K562 (cell line): ENCODE data around the gene AHCY. TPM values are rescaled to one million over a fixed set of nuclear protein-coding genes. Genes with fewer than 3 reads are reported as not detected.

ENCODE experiments used
- AFF4 ChIP-seq: sonication (generic); formaldehyde crosslinking; IDR thresholded peaks from 2 replicates; pipeline ENCODE4 v1.8.0; 2023; ENCODE audit warnings: mild to moderate bottlenecking, missing genetic modification reagents
- BMI1 ChIP-seq: fragments of 150-350 bp; IDR thresholded peaks from 2 replicates; pipeline ENCODE4 v1.6.1; 2014; ENCODE audit warnings: low read length
- ETV1 ChIP-seq: fragments of 450-650 bp; conservative IDR thresholded peaks from 2 replicates; pipeline ENCODE4 v1.6.1; 2016; ENCODE audit warnings: missing genetic modification characterization, control low read depth, low read depth, missing compliant biosample characterization
- FOXA3 ChIP-seq, 2 experiments: fragments of 450-650 bp in 1 of 2; sonication (generic) in 1 of 2; formaldehyde crosslinking; IDR thresholded peaks in 1 of 2; conservative IDR thresholded peaks in 1 of 2; 2 replicates each; pipeline versions ENCODE4 v1.4.0 to v1.8.0; 2020 to 2022; ENCODE audit warnings: mild to moderate bottlenecking in 2 of 2, missing genetic modification reagents in 1 of 2
- NCOA6 ChIP-seq: fragments of 450-650 bp; IDR thresholded peaks from 2 replicates; pipeline ENCODE4 v1.6.1; 2017; ENCODE audit warnings: mild to moderate bottlenecking
- POLR3A ChIP-seq: IDR thresholded peaks from 2 replicates; pipeline ENCODE4 v1.6.1; 2011; ENCODE audit warnings: borderline replicate concordance, mild to moderate bottlenecking, moderate library complexity; ENCODE audit not compliant: insufficient read length, insufficient read depth; ENCODE audit errors: extremely low read depth
- SIN3A ChIP-seq, 2 experiments: fragments of 150-350 bp in 1 of 2; IDR thresholded peaks; 2 replicates each; pipeline ENCODE4 v1.6.1; 2011 to 2016; ENCODE audit warnings: borderline replicate concordance in 2 of 2, low read depth in 2 of 2, low read length in 2 of 2, mild to moderate bottlenecking in 2 of 2, moderate library complexity in 2 of 2; ENCODE audit not compliant: control insufficient read depth in 1 of 2
- ZBTB8A ChIP-seq: fragments of 450-650 bp; IDR thresholded peaks from 2 replicates; pipeline ENCODE4 v1.6.1; 2018; ENCODE audit warnings: mild to moderate bottlenecking, moderate library complexity; ENCODE audit not compliant: partially characterized antibody
- polyA plus RNA-seq, 8 experiments: library from polyadenylated mRNA; depleted of rRNA in 4 of 8; stranded (reverse) in 5 of 8; unstranded in 3 of 8; fragments of >200 nt; fragmentation: Nextera tagmentation in 2 of 8; fragmentation: Illumina TruSeq in 1 of 8; extraction: Ambion mirVana in 2 of 8; extraction: Trizol in 1 of 8; gene quantifications; 2 replicates each; pipeline versions ENCODE4 v1.2.1 to v1.2.3, GENCODE V29; 2011 to 2014; ENCODE audit warnings: inconsistent platforms in 1 of 8, missing spikeins in 1 of 8
- total RNA-seq, 7 experiments: library from RNA; depleted of rRNA in 6 of 7; stranded (reverse); fragments of >200 nt in 6 of 7; fragmentation: Illumina TruSeq in 2 of 7; extraction: Trizol in 2 of 7; gene quantifications; 2 replicates each; pipeline versions ENCODE4 v1.2.1 to v1.2.3, GENCODE V29; 2011 to 2021; ENCODE audit warnings: low replicate concordance in 1 of 7
- TF ChIP-seq, protein P1 (sequence below), 2 experiments: fragments of 450-650 bp in 1 of 2; sonication (generic) in 1 of 2; formaldehyde crosslinking in 1 of 2; IDR thresholded peaks; 2 replicates each; pipeline versions ENCODE4 v1.7.1 to v1.9.0; 2016 to 2022; ENCODE audit warnings: inconsistent platforms in 1 of 2, mild to moderate bottlenecking in 1 of 2, missing genetic modification reagents in 1 of 2
- TF ChIP-seq, protein P2 (sequence below): sonication (generic); formaldehyde crosslinking; IDR thresholded peaks from 2 replicates; pipeline ENCODE4 v1.8.1; 2023; ENCODE audit warnings: mild to moderate bottlenecking, missing genetic modification reagents

Gene AHCY
- total and polyA plus RNA-seq, 9 of the 15 experiments (the other 6 are each of a cell fraction or from before 2014, with no cell fraction given) = 82.5 to 269 (median 190) TPM

DNA sequence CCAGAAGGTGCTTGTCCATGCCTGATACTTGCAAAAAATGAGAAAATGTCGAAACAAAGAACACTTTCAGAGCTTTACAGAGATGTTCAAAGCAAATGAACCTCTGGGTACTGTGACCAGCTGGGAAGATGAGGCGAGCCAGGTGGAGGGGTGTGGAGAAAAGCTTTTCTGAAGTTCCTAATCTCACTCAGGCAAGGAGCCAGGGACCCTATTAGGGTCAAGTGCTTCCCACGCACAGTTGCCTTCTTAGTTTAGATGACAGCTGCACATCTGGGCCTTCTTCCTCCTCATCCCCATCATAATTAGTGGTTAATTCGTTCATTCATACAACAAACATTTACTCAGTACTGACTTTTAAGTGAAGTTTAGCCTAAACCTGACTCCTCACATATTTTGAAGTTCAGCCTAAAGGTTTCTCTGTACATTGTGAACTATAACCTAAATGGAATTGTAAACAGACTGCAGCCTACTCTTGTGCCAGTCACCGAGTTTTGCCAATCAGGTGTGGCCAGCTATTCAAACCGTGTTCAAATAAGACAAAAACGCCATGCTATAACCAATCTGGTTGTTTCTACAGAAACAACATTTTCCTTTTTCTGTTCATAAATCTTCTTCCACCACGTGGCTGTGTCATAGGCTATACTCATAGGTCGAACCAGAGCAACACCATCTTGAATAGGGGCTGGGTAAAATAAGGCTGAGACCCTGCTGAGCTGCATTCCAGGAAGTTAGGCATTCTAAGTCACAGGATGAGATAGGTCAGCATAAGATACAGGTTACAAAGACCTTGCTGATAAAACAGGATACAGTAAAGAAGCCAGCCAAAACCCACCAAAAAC, 19.3 kb upstream of the AHCY start (continued):
- no peak for TF ChIP-seq AFF4 (CRISPR knock-in tag)
- no peak for TF ChIP-seq ZBTB8A
- TF ChIP-seq NCOA6 = no peak
- peak; percentile 22; the same call in 1 of the 2 replicates for TF ChIP-seq ETV1
- TF ChIP-seq FOXA3 (CRISPR knock-in tag; conservative IDR thresholded peaks at IDR 0.05 in 1 of 2, IDR thresholded peaks at IDR 0.05 in 1 of 2) = no peak
- no peak for TF ChIP-seq SIN3A (IDR thresholded peaks at IDR 0.05; ENCODE audit: borderline replicate concordance in 2 of 2, control insufficient read depth in 1 of 2, low read depth in 2 of 2, low read length in 2 of 2)
- TF ChIP-seq POLR3A = no peak
- no peak for TF ChIP-seq BMI1
- TF ChIP-seq, protein P1, sequence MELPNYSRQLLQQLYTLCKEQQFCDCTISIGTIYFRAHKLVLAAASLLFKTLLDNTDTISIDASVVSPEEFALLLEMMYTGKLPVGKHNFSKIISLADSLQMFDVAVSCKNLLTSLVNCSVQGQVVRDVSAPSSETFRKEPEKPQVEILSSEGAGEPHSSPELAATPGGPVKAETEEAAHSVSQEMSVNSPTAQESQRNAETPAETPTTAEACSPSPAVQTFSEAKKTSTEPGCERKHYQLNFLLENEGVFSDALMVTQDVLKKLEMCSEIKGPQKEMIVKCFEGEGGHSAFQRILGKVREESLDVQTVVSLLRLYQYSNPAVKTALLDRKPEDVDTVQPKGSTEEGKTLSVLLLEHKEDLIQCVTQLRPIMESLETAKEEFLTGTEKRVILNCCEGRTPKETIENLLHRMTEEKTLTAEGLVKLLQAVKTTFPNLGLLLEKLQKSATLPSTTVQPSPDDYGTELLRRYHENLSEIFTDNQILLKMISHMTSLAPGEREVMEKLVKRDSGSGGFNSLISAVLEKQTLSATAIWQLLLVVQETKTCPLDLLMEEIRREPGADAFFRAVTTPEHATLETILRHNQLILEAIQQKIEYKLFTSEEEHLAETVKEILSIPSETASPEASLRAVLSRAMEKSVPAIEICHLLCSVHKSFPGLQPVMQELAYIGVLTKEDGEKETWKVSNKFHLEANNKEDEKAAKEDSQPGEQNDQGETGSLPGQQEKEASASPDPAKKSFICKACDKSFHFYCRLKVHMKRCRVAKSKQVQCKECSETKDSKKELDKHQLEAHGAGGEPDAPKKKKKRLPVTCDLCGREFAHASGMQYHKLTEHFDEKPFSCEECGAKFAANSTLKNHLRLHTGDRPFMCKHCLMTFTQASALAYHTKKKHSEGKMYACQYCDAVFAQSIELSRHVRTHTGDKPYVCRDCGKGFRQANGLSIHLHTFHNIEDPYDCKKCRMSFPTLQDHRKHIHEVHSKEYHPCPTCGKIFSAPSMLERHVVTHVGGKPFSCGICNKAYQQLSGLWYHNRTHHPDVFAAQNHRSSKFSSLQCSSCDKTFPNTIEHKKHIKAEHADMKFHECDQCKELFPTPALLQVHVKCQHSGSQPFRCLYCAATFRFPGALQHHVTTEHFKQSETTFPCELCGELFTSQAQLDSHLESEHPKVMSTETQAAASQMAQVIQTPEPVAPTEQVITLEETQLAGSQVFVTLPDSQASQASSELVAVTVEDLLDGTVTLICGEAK (IDR thresholded peaks at IDR 0.05) = no peak
- TF ChIP-seq, protein P1 (CRISPR knock-in tag; IDR thresholded peaks at IDR 0.05) = no peak
- TF ChIP-seq, protein P2, sequence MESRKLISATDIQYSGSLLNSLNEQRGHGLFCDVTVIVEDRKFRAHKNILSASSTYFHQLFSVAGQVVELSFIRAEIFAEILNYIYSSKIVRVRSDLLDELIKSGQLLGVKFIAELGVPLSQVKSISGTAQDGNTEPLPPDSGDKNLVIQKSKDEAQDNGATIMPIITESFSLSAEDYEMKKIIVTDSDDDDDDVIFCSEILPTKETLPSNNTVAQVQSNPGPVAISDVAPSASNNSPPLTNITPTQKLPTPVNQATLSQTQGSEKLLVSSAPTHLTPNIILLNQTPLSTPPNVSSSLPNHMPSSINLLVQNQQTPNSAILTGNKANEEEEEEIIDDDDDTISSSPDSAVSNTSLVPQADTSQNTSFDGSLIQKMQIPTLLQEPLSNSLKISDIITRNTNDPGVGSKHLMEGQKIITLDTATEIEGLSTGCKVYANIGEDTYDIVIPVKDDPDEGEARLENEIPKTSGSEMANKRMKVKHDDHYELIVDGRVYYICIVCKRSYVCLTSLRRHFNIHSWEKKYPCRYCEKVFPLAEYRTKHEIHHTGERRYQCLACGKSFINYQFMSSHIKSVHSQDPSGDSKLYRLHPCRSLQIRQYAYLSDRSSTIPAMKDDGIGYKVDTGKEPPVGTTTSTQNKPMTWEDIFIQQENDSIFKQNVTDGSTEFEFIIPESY = no peak
